ENCODE data around the gene FRMPD1. TPM values are rescaled to one million over a fixed set of nuclear protein-coding genes. Genes with fewer than 3 reads are reported as not detected.

FRMPD1 gene
- total RNA-seq, 2 donors from 2014 or later, result 0.33 to 0.55 TPM

DNA sequence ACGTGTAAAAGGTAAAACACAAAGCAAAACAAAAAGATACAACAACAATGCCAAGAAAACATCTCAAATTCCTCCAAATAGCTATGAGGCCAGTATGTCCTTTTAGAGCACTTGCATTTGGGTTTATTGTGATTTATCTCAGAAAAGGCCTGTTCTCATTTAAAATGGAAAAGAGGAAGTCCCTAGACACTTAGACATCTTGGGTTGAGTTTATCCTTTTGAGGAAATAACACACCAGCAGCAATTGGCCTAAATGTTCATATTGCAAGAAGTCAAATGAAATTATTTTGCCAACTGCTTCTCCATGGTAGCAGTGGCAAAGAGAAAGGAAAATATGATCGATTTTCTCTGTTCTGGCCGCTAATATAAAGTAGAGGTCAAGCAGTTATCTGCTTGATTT lies 59.3 kb downstream of the FRMPD1 start:
- Histone ChIP-seq H3K36me3 (ENCODE audit: control insufficient read depth, insufficient read depth, low read length) (no peaks in the 10 kb centered on the region), H3K9me3 (ENCODE audit: control insufficient read depth, low read length) (no peaks in the 10 kb centered on the region), H3K4me1 (ENCODE audit: control insufficient read depth, insufficient read depth, low read length) (no peaks in the 10 kb centered on the region), H3K27ac (ENCODE audit: low read depth, low read length) (no peak overlapping the region), H3K9ac (ENCODE audit: extremely low read depth, low read length, poor library complexity, severe bottlenecking) (no peak overlapping the region), H3K27me3 (ENCODE audit: control insufficient read depth, insufficient read depth, low read length, poor library complexity, severe bottlenecking) (peaks cover 16% of the 10 kb centered on the region), H3K4me3 (ENCODE audit: low read length) (no peak overlapping the region)
- Mint-ChIP-seq H3K36me3 (ENCODE audit: low read depth) (no peaks in the 10 kb centered on the region), H3K4me1 (no peaks in the 10 kb centered on the region), H3K4me3 (no peak overlapping the region), H3K27me3 (ENCODE audit: insufficient read depth) (peaks cover 7% of the 10 kb centered on the region), H3K9me3 (no peaks in the 10 kb centered on the region), H3K27ac (no peak overlapping the region)
- TF ChIP-seq, protein P1, sequence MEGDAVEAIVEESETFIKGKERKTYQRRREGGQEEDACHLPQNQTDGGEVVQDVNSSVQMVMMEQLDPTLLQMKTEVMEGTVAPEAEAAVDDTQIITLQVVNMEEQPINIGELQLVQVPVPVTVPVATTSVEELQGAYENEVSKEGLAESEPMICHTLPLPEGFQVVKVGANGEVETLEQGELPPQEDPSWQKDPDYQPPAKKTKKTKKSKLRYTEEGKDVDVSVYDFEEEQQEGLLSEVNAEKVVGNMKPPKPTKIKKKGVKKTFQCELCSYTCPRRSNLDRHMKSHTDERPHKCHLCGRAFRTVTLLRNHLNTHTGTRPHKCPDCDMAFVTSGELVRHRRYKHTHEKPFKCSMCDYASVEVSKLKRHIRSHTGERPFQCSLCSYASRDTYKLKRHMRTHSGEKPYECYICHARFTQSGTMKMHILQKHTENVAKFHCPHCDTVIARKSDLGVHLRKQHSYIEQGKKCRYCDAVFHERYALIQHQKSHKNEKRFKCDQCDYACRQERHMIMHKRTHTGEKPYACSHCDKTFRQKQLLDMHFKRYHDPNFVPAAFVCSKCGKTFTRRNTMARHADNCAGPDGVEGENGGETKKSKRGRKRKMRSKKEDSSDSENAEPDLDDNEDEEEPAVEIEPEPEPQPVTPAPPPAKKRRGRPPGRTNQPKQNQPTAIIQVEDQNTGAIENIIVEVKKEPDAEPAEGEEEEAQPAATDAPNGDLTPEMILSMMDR (conservative IDR thresholded peaks at IDR 0.05), result no peak
- no peak for DNase-seq
- WGBS, 2 experiments (ENCODE audit: insufficient coverage in 1 of 2, insufficient read length in 1 of 2), result 89 to 96% methylated on average over 3 of the region's 3 CpGs

- Histone ChIP-seq H3K27ac (ENCODE audit: low read depth, low read length) (no peak overlapping the region), H3K36me3 (ENCODE audit: control insufficient read depth, insufficient read depth, low read length) (no peaks in the 10 kb centered on the region), H3K4me1 (ENCODE audit: control insufficient read depth, insufficient read depth, low read length) (no peaks in the 10 kb centered on the region), H3K9ac (ENCODE audit: extremely low read depth, low read length, poor library complexity, severe bottlenecking) (no peak overlapping the region), H3K9me3 (ENCODE audit: control insufficient read depth, low read length) (no peaks in the 10 kb centered on the region), H3K27me3 (ENCODE audit: control insufficient read depth, insufficient read depth, low read length, poor library complexity, severe bottlenecking) (no peaks in the 10 kb centered on the region), H3K4me3 (ENCODE audit: low read length) (no peak overlapping the region)
- no peak for DNase-seq
- H3K36me3 Mint-ChIP-seq (ENCODE audit: low read depth), result no peaks in the 10 kb centered on the region
- no peak overlapping the region for H3K27ac Mint-ChIP-seq
- TF ChIP-seq, protein P1 (conservative IDR thresholded peaks at IDR 0.05), result no peak
- 91 to 93% methylated on average over 4 of the region's 4 CpGs for WGBS, 2 experiments (ENCODE audit: insufficient coverage in 1 of 2, insufficient read length in 1 of 2)
- no peak overlapping the region for H3K4me3 Mint-ChIP-seq
- no peaks in the 10 kb centered on the region for H3K27me3 Mint-ChIP-seq (ENCODE audit: insufficient read depth)
- H3K4me1 Mint-ChIP-seq, result peaks cover 4% of the 10 kb centered on the region
- H3K9me3 Mint-ChIP-seq, result no peaks in the 10 kb centered on the region
Measured at GRCh38 chr9:37715260-37715659, 64.5 kb downstream of the FRMPD1 start.

DNA sequence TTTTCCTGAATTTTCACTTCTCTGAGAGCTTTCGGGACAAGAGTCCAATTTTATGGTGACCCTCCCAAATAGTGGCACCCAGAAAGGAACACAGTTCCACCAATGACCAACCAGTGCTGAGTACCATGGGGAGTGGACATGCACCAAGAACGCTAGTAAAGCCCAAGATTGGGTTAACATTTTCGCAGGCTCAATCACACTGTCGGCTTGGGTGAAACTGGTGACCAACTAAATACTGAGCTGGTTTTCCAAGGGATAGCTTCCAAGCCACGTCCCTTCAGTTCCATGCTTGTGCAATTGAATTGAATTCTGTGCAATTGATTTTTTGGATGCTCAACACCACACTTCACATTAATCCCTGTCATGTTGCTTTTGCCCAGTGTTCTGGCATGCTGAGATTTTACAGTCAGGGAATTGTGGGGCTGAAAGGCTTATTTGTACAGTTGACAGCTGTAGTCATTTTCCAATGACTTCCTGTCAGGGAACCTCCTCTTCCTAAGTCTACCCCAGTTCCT lies 65.3 kb downstream of the FRMPD1 start:
- peaks cover 4% of the 10 kb centered on the region for H3K4me1 Mint-ChIP-seq
- H3K9me3 Mint-ChIP-seq, result no peaks in the 10 kb centered on the region
- H3K27me3 Mint-ChIP-seq (ENCODE audit: insufficient read depth), result no peaks in the 10 kb centered on the region
- no peaks in the 10 kb centered on the region for H3K36me3 Mint-ChIP-seq (ENCODE audit: low read depth)
- WGBS, 2 experiments (ENCODE audit: insufficient coverage in 1 of 2, insufficient read length in 1 of 2), result 91 to 93% methylated on average over 5 of the region's 5 CpGs
- H3K4me3 Mint-ChIP-seq, result no peak overlapping the region
- no peak overlapping the region for H3K27ac ChIP-seq (ENCODE audit: low read depth, low read length)
- TF ChIP-seq, protein P1 (conservative IDR thresholded peaks at IDR 0.05), result no peak
- no peaks in the 10 kb centered on the region for H3K27me3 ChIP-seq (ENCODE audit: control insufficient read depth, insufficient read depth, low read length, poor library complexity, severe bottlenecking)
- H3K36me3 ChIP-seq (ENCODE audit: control insufficient read depth, insufficient read depth, low read length), result no peaks in the 10 kb centered on the region
- no peak overlapping the region for H3K4me3 ChIP-seq (ENCODE audit: low read length)
- no peaks in the 10 kb centered on the region for H3K9me3 ChIP-seq (ENCODE audit: control insufficient read depth, low read length)
- no peaks in the 10 kb centered on the region for H3K4me1 ChIP-seq (ENCODE audit: control insufficient read depth, insufficient read depth, low read length)
- no peak overlapping the region for H3K27ac Mint-ChIP-seq
- no peak for DNase-seq
- H3K9ac ChIP-seq (ENCODE audit: extremely low read depth, low read length, poor library complexity, severe bottlenecking), result no peak overlapping the region

Measured in endodermal cell (in vitro differentiated cells).